Fibroblast of villous mesenchyme (primary cell): ENCODE measurements around the gene GRIA2. TPM values are rescaled to one million over a fixed set of nuclear protein-coding genes. Genes with fewer than 3 reads are reported as not detected.

ENCODE experiments used
- DNase-seq: peaks from one replicate; pipeline ENCODE4 v3.0.0-alpha.2; 2010; ENCODE audit warnings: low read depth
- H3K4me3 ChIP-seq: 2 replicates; pipeline ENCODE4 v1.5.1; 2011; ENCODE audit warnings: low read depth, mild to moderate bottlenecking, low read length
- total RNA-seq: library from RNA; depleted of rRNA; stranded (reverse); fragments of >200 nt; gene quantifications from 2 replicates; pipeline ENCODE4 v1.2.3, GENCODE V29; 2012
- TF ChIP-seq, protein P1 (sequence below): IDR thresholded peaks from 2 replicates; pipeline ENCODE4 v1.5.1; 2012; ENCODE audit warnings: low read depth, mild to moderate bottlenecking, low read length; ENCODE audit not compliant: insufficient read depth

The GRIA2 gene
- total RNA-seq, 1 donor, result not detected

DNA sequence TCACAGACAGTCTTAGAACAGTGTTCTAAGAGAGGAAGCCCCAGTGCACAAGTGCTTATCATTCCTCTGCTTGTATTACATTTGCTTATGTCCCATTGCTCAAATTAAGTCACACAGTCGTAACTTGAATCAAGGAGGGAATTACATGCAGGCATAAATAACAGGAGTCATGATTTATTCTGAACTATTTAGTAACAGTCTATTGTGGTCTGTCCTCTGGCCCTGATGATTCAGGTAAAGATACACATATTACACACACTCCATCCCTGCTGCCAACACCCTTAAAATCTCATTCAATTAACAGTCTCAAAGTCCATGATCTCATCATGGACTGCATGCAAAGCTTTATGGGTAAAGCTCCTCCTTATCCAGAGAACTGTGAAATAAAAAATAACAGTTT lies 60.1 kb downstream of the GRIA2 start:
- DNase-seq, result no peak
- TF ChIP-seq, protein P1, sequence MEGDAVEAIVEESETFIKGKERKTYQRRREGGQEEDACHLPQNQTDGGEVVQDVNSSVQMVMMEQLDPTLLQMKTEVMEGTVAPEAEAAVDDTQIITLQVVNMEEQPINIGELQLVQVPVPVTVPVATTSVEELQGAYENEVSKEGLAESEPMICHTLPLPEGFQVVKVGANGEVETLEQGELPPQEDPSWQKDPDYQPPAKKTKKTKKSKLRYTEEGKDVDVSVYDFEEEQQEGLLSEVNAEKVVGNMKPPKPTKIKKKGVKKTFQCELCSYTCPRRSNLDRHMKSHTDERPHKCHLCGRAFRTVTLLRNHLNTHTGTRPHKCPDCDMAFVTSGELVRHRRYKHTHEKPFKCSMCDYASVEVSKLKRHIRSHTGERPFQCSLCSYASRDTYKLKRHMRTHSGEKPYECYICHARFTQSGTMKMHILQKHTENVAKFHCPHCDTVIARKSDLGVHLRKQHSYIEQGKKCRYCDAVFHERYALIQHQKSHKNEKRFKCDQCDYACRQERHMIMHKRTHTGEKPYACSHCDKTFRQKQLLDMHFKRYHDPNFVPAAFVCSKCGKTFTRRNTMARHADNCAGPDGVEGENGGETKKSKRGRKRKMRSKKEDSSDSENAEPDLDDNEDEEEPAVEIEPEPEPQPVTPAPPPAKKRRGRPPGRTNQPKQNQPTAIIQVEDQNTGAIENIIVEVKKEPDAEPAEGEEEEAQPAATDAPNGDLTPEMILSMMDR, result no peak
- no peak overlapping the region for H3K4me3 ChIP-seq

DNA sequence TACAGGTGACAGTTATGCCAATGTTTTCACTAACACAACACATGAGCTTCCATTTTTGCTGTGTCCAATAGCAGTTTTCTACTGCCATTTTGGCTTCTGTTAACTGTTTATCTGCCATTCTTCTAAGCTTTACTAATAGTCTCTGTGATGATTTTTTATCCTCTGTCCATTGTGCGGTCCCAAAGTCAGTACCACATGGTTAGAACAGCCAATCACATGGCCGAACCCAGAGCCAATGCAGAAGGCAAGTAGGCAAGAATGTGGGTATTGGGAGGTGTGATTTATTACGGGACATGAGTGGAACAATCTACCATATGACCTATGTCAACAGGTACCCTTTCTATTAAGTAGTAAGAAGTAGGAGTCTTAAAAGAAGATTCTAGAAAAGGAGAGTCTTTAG lies 61.5 kb downstream of the GRIA2 start:
- no peak for DNase-seq
- TF ChIP-seq, protein P1, result no peak

DNA sequence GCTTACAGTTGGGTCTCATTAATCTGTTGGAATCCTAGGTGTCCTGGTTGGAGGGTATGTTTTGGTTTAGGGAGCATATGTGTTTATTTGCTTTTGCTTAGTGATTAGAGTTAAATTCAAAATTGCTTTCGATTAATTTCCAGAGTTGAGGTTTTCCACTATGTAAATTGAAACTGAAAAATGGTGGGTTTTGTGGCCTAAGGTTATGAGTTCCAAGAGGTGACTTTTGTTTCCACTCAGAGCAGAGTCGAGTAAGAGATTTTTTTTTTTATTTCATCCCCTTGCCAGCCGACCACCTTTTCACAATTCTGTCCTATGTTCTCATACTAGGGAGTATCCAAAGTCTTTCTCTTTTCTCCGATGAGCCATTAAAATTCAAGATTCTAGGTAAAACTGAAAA lies 66.9 kb downstream of the GRIA2 start:
- no peak for DNase-seq
- TF ChIP-seq, protein P1, result no peak
- H3K4me3 ChIP-seq, result no peak overlapping the region

More for the DNA sequence above, 61.5 kb downstream of the GRIA2 start:
- H3K4me3 ChIP-seq, result no peak overlapping the region

DNA sequence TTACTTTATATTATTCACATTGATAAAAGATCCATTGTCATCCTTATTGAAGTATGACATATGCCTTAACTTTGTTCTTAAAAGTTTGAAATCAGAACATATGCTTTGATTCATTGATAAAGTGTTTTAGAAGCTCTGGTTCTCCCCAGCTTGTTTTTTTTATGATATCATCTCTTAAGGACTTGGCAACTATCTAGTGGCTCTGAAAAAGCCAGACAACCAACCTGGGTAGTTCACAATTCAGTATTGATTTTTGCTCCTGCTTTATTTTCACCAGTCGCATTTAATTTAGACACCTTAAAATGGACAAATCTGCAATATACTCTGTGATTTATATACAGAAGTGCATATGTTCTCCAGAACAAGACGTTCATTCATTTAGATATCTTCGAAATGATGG lies 70.1 kb downstream of the GRIA2 start:
- H3K4me3 ChIP-seq, result no peak overlapping the region
- no peak for DNase-seq
- TF ChIP-seq, protein P1, result no peak

DNA sequence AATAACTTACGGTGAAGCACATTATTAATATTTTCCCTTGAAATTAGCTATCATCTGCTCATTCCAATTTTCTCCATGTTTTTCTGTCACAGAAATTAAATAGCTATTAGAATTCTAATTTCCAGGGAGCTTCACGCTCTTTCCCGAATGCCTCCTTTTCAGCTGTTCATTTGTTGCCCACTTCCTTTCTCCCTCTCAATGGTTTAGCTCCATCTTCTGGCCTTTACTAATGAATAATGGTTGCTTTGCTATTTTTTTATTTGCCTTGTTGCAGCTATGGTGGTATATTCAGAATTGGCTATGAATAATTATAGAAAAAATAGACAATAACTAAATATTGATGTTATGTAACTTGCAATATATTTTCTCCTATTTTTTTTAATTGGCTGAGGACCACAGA lies 70.5 kb downstream of the GRIA2 start:
- H3K4me3 ChIP-seq, result no peak overlapping the region
- DNase-seq, result no peak
- TF ChIP-seq, protein P1, result no peak

DNA sequence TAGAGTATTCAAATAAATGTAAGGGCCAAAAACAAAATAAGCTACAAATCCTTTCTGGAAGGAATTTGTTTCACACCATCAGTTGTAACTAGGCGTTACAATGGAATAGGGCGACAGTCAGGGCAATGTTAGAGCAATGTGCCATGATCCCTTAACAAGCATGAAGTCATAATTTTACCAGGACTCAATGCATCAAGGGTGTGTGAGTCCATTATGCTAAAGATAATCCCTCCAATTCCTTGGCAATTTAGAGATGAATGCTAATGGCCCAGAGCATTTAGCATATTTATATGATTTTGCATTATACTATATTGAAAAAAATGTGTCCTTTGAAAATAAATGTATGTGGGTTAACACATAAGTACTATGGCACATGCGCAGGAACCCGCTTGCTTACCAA lies 73.1 kb downstream of the GRIA2 start:
- TF ChIP-seq, protein P1, result no peak
- no peak overlapping the region for H3K4me3 ChIP-seq
- no peak for DNase-seq

DNA sequence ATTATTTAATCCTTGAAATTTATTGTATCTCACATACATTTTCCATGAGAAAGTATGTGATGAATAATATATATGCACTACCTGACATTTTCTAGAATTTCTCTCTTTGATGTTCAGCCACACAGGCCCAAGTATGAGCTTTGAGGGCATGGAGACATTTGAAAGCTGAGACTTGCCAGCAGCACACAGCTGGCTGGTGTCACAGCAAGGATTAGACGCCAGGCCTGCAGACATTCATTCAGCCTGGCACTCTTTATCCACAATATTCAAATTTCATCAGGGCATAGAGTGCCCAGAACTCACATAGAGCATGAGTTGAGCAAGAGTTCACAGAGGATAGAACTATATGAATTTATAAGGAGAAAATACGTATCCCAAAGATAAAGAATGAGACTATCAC lies 74.0 kb downstream of the GRIA2 start:
- TF ChIP-seq, protein P1, result no peak
- DNase-seq, result no peak
- H3K4me3 ChIP-seq, result no peak overlapping the region
